Skeletal muscle cell (primary cell): ENCODE measurements around the gene GARIN3.
"Not testable (repeated sequence)": the region's sequence is repeated elsewhere in the genome, so short reads cannot be mapped to it uniquely, and the experiment has no call there.

Experiments
- DNase-seq: peaks from one replicate; pipeline ENCODE4 v3.0.0-alpha.2; 2010; ENCODE audit warnings: low read depth
- H3K4me3 ChIP-seq: 2 replicates; pipeline ENCODE4 v1.5.1; 2011; ENCODE audit warnings: low read depth, mild to moderate bottlenecking, control low read depth, low read length, moderate library complexity

Gene GARIN3

DNA sequence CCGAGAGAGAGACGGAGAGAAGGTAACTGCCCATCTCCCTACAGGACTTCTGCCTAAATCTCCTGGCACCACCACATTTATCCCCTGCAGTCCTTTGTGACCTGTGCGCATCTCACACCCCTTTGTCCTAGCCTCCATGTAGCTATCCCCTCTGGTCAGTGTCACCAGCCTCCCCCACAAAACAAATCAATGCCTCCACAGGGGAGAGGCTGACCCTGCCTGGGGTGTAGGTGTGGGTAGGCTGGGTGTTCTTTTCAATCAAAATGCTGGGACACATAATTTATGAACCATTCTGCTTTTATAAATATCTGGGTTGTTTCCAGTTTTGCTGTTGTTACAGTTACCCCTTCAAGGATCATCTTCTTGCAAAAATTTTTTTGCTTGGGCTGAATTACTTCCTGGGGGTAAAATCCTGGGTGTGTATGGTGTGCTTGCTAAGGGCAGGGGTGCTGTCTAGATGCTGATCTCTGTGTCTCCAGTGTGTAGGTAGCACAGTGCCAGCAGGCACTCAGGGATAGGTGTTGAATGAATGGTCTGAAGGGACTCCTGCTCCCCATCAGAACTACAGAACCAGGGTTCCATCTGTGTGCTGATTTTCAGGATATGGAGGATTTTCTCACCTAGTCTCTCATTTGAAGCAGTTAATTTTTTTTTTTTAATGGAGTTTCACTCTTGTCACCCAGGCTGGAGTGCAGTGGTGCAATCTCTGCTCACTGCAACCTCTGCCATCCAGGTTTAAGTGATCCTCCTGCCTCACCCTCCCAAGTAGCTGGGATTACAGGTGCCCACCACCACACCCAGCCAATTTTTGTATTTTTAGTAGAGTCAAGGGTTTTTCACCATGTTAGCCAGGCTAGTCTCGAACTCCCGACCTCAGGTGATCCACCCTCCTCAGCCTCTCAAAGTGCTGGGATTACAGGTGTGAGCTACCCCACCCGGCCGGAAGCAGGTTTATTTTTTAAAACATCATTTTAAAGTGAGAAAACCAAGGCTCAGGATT is at the start of gene GARIN3:
Gene GARIN3 (minus strand): TSS at position 51 of the 1,000 bp plus-strand sequence. CDS start 96 bp downstream, outside the sequence.
- no peak for DNase-seq
- H3K4me3 ChIP-seq: no peak within 1 kb of the TSS

GRCh38 chr5:157215514-157216167 is 49.6 kb upstream of the GARIN3 start:
- no peak for DNase-seq
- no peak overlapping the region for H3K4me3 ChIP-seq

GRCh38 chr5:157214861-157215513 is 48.9 kb upstream of the GARIN3 start:
- no peak for DNase-seq
- H3K4me3 ChIP-seq: no peak overlapping the region

- H3K4me3 ChIP-seq: no peak overlapping the region
- DNase-seq: no peak
Measured at GRCh38 chr5:157214415-157214814, 48.4 kb upstream of the GARIN3 start.

DNA sequence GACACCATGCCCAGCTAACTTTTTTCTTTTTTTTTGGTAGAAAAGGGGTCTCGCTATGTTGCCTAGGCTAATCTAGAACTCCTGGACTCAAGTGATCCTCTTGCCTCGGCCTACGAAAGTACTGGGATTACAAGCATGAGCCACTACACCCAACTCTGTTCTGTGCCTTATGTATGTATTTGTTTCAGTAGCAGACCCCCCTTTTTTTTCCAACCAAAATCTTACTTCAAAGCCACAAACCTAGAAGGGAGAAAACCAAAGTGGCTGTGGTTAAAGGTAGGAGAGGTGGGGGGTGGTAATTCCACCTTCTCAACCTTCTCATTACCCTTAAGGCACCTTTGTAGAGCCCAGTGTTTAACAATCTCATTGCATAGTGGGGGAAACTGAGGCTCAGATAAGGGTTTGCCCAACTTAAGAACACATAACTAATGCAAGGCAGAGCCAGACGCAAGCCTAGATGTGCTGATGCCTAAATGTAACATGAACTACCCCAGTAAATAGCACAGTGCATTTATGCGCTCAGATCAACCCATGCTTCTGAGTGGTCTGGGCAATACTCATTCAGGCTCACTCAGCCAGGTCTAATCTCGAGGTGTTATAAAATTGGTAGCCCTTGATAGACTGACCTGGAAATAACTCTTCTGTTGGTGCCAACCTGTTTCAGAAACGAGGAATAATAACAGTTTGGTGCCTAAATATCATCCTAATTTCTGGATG is 47.6 kb upstream of the GARIN3 start:
- H3K4me3 ChIP-seq: no peak overlapping the region
- DNase-seq: no peak

DNA sequence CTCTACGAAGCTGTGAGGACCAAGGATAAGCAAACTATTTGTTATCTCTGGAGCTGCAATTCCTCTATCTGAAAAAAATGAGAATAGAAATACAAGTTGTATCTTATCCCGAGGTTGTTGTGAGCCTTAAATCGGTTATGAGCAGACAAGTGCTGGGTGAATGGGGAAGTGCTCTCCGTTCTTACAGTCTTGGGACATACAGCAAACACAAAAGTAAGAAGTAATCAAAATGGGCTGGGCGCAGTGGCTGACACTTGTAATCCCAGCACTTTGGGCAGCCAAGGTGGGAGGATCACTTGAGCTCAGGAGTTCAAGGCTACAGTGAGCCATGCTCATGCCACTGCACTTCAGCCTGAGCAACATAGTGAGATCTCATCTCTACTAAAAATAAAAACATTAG is 46.2 kb upstream of the GARIN3 start:
- H3K4me3 ChIP-seq: no peak overlapping the region
- no peak for DNase-seq

DNA sequence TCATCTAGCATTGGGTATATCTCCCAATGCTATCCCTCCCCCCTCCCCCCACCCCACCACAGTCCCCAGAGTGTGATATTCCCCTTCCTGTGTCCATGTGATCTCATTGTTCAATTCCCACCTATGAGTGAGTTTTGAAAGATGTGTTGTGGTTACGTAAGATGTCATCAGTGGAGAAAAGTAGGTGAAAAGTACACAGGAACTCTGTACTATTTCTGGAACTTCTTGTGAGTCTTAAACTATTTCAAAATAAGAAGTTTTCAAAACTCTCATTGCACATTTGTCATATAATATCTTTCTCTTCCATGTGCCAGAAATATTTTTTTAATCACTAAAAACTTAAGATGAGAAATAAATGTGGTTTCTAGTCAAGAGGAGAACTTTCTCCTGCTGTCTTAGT is 44.6 kb upstream of the GARIN3 start:
- H3K4me3 ChIP-seq: not testable (repeated sequence)
- peak; percentile 25 for DNase-seq

DNA sequence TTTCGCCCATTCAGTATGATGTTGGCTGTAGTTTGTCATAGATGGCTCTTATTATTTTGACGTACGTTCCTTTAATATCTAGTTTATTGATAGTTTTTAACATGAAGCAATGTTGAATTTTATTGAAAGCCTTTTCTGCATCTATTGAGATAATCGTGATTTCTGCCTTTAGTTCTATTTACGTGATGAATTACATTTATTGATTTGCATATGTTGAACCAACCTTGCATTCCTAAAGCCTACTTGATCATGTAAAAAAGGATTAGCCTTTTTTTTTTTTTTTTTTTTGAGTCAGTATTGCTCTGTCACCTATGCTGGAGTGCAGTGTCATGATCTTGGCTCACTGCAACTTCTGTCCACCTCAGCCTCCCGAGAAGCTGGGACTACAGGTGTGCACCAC is 39.6 kb upstream of the GARIN3 start:
- no peak for DNase-seq
- H3K4me3 ChIP-seq: no peak overlapping the region

DNA sequence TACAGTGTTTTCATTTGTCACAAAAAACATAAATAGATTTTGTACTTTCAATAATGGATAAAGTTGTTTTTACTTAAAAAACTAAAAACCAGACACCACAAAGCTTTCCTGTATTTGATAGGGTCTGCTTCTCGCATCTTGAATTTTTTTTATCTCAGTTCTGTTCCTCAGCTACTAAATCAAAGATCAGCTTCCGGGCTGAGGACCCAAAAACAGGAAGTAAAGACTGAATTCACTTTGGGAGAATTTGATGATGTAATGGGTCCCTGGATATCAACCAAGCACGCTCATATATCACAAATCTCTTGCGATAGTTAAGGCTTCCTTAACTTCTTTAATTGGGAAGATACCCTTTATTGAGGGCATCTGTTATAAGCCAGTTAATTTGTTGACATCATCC is 38.7 kb upstream of the GARIN3 start:
- no peak overlapping the region for H3K4me3 ChIP-seq
- DNase-seq: no peak

GRCh38 chr5:157203417-157203816 is 37.4 kb upstream of the GARIN3 start:
- no peak overlapping the region for H3K4me3 ChIP-seq
- no peak for DNase-seq

DNA sequence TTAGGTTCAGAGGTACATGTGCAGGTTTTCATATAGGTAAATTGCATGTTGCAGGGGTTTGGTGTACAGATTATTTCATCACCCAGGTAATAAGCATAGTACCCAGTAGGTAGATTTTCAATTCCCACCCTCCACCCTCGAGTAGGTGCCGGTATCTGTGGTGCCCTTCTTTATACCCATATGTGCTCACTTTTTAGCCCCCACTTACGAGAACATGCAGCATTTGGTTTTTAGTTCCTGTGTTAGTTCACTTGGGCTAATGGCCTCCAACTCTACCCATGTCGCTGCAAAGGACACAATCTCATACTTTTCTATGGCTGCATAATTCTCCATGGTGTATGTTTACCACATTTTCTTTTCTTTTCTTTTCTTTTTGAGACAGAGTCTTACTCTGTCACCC is 35.8 kb upstream of the GARIN3 start:
- DNase-seq: no peak
- no peak overlapping the region for H3K4me3 ChIP-seq

DNA sequence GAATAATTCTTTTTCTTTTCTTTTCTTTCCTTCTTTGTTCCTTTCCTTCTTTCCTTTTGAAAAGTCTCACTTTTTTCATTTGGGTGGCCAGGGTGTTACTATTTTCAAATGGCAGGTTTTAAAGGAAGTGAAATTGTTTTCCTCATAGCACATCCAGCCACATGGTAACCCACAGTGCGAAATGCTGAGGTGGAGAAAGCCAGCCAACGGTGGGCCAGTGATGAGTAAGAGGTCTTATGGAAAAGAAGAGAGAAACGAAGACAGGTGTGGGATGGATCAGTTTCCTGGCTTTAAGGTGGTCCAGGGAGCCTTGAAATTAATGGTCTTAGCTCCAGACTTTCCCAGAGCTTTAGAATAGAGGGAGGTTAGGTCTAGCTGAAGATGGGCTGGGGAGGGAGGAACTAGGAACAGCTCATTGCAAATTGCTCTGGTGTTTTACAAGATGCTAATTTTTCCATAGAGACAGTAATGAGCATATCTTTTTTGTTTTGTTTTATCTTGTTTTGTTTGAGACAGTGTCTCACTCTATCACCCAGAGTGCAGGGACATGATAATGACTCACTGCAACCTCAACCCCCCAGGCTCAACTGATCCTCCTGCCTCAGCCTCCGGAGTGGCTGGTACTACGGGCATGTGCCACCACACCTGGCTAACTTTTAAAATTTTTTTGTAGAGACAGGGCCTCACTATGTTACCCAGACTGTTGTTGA is 32.4 kb upstream of the GARIN3 start:
- no peak for DNase-seq
- no peak overlapping the region for H3K4me3 ChIP-seq

DNA sequence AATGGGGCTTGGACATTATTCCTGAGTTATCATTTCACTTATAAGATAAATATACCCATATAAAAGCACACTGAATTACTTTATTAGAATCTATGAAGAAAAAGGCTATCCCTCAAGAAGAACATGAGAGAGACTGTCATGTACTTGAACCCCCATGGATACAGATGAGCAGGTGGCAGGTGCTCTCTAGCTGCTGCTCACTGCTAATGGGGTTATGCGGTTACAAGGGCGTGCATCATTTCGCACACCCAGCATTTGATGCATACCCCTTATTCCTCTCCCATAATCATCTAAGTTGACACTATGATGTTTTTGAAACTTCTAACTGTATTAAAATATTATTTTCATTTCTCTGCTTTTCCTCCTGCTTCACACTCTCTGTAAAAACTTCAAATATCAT is 31.0 kb upstream of the GARIN3 start:
- DNase-seq: no peak
- no peak overlapping the region for H3K4me3 ChIP-seq

GRCh38 chr5:157196045-157196444 is 30.0 kb upstream of the GARIN3 start:
- no peak for DNase-seq
- no peak overlapping the region for H3K4me3 ChIP-seq

- H3K4me3 ChIP-seq: no peak overlapping the region
- no peak for DNase-seq
Measured at GRCh38 chr5:157193699-157194424, 27.8 kb upstream of the GARIN3 start.

DNA sequence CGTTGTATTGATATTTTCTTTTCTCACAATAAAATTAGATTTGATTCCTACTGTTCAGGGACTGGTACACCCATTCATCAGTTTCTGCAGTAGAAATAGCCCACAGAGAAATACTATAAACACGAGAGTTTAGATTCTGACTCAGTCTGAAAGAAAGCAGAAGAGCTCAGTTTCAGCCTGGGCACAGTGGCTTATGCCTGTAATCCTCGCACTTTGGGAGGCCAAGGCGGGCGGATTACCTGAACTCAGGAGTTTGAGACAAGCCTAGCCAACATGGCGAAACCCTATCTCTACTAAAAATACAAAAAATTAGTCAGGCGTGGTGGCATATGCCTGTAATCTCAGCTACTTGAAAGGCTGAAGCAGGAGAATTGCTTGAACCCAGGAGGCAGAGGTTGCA is 23.2 kb upstream of the GARIN3 start:
- no peak overlapping the region for H3K4me3 ChIP-seq
- no peak for DNase-seq

- H3K4me3 ChIP-seq: no peak overlapping the region
- no peak for DNase-seq
Measured at GRCh38 chr5:157188270-157188669, 22.2 kb upstream of the GARIN3 start.

GRCh38 chr5:157187046-157187754 is 21.1 kb upstream of the GARIN3 start:
- DNase-seq: no peak
- no peak overlapping the region for H3K4me3 ChIP-seq
